ENCODE data around the gene NTM.

The NTM gene

DNA sequence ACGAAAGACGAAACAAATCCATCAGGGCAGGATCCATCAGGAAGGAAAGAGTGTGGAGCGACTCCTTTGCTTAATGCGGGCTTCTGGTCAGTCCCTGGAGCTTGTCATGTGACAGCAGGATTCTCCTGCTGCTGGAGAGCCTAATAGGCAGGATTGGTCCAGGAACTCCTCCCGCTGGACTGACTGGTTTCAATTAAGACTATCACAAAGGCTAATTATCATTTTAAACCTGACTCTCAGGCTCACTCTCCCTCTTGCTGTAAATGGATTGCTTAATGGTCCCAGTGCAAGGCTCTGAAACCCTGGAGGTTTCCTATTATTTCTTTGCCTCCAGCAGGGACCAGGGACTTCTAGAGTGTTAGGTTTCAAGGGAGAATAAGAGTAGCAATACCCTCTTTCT, 493.8 kb downstream of the NTM start:
- DNase-seq (ENCODE audit: low read depth in 2 of 2): no peak

DNA sequence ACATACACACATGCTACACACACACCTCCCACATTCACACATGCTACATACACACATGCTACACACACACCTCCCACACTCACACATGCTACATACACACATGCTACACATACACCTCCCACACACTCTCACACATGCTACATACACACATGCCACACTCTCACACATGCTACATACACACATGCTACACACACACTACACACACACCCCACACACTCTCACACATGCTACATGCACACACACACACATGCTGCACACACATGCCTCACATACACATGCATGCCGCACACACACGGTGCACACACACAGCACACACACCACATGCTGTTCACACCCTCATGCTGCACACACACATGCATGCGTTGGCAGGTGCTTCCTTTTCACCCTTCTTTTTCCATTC, 495.4 kb downstream of the NTM start:
- DNase-seq (ENCODE audit: low read depth in 2 of 2): no peak

DNA sequence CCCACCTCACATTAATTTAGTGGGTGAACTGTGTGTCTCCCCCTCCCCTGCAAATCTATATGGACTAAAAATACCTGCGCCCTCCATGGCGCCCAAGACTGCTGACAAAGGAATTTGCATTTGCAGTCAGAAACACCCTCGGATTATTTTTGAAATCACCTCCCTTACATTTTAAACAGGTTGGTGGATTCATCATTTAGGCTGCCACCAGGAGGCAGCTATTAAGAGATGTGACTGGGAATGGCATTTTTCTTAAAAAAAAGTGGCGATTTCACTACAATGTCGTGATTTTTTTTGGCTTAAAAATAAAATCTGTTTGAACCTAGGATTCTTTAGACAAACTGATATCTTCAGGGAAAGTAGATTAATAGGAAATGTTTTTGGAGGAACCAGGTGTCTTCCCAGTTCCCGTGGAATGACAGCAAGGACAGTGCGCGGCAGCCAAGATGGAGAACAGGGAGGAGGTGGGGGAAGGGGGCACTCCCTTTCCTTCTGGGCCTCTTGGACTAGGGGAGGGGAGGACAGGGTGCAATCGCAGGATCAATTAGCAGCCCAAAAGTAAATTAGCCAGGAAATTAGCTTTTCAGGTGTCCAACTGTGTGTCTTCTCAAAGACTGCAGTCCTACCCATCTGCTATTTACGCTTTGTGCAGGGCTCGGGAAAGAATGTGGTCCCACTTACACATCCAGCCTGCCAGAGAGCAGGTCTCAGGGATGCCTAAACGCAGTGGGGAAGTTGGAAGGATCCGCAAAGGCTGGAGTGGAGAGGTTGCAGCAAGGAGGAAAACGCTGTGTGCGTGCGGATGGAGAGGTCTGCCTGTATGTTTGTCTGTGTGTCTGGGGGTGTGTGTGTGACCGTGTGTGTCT, 496.4 kb downstream of the NTM start:
- DNase-seq (ENCODE audit: low read depth in 2 of 2): no peak

DNA sequence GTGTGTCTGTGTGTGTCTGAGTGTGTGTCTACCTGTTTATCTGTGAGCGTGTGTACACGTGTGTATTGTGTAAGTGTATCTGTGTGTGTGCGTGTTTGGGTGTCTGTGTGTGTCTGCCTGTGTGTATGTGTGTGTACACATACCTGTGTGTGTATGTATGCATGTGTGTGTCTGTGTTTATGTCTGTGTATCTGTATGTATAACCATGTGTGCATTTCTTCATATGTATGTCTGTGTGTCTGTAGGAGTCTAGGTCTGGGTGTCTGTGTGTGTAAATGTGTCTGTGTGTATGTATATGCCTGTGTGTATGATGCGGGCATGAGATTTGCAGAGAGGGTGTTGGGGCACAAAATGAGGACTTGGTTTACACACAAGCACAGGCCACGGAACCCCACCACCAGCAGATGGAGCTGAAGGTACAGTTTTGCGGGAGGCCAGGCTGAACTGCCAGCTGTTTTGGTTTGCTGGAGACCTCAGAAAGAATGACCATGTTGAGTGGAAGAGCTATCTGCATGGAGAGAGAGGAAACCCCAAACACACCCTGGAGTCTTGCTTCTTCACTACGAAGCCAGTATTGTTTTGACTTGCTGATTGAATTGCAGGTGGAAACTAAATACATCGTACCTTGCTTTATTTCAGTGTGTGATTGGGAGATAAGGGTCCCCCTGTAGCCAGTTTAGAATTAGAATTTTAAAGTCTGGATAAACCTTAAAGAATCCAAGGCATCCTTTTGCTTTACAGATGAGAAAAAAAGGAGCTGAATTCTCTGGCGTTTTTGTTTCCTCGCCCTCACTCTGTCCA, 497.2 kb downstream of the NTM start:
- no peak for DNase-seq (ENCODE audit: low read depth in 2 of 2)

DNA sequence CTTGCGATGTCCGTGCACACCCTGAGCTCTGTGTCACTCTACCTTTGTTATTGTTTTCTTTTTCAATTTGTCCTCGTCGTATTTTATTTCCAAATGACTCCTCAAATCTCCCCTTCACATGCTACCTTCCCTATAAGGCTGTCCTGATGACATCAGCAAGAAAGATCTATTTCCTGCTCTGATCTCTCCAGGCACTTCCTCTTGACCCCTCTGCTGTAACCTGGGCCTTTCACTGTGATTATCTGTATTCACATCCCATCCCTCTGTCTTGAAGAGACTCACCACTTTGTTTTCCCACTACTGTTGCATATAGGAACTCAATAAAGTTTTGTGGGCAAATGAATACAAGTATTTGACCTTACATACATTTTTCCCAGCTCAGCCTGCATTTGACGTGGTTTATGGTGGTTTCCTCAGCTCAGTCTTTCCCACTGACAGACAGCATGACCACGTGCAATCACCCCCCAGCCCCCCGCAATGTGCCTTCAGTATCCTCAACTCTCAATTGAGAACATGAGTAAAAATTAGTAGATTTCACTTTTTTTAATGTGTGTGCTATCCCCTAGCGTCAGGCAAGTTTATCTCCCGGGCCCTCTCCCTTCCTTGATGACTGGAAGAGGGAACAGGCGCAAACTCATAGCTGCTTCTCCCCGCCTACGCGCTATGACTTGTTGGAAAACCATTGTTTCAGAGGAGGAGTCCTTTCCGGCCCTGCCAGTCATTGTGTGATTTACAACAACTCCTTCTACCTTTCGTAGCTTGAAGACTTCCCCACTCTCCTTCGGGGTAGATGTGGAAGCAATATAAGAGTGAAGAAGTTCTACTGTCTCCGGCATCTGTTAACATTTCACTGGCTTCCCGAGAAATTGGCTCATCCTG, 498.5 kb downstream of the NTM start:
- DNase-seq (ENCODE audit: low read depth in 2 of 2): no peak

DNA sequence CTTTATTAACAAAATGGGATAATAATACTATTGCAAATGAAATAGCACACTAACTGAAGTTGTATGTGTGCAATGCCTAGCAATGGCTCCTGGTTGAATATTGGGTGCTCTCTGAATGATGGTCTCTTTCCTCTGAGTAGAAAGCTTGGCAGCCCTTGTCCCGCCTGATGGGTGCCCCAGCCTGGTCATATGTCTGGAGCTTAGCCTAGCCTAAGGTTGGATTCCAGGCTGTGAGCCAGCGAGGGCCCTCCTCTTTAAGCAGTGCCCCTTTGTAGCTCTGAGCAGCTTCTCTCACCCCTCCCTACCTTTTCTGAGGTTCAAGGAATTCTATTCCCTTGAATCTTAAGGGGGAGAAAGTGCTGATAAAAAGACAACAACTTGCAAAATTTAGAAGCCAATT, 499.9 kb downstream of the NTM start:
- no peak for DNase-seq (ENCODE audit: low read depth in 2 of 2)

DNA sequence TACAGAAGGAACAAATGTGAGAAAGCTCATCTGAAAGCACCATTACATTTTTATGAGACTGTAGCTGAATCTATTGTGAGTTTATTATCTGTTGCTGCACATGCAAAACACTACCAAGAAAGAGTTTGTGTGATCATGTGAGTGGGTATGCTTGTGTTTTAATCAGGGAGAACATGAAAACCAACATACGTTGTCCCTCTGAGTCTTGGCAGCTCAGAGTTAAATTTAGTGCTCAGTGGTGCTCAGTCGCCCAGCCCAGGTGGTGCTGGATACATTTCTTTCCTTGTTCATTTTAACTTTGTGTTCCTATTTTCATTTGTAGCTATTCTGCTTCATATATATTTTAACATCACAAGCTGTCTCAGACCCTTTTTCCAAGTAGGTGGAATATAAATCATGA, 500.6 kb downstream of the NTM start:
- DNase-seq (ENCODE audit: low read depth in 2 of 2): no peak

DNA sequence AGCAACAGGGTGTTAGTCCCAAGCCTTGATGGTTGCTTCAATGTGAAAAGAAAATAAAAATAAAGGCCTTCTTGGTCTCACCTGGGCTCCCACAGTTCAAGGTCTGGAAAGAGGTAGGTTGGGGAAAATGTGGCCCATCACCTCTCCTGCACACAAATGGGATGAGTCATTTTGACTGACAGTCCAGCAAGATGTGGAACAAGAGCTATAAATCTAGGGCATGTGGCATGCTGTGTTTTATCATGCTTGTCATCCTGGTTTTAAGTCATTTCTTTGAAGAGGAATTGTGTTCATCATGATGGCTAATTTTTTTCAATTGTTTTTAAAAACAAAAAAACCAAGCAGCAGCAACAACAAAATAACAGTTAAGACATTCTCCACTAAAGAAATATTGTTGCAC, 503.7 kb downstream of the NTM start:
- DNase-seq (ENCODE audit: low read depth in 2 of 2): no peak

DNA sequence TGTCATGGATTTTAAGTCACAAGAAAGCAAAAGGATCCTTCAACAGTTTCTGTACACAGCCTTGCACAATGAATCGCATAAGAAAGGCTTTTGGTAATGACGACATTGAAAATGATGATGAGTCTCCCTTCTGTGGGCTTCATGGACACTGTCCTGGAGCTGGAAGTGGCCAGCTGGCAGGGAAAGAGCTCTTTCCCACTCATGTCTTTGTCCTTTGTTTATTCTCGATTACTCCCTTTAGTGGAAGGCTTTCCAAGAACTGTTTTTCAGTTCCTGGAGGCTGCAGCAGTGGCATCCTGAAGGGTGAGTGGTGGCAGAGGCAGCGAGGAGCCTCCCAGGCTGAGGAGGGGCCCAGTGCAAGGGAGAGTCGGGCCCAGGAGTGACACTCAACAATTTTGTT, 505.2 kb downstream of the NTM start:
- no peak for DNase-seq (ENCODE audit: low read depth in 2 of 2)

DNA sequence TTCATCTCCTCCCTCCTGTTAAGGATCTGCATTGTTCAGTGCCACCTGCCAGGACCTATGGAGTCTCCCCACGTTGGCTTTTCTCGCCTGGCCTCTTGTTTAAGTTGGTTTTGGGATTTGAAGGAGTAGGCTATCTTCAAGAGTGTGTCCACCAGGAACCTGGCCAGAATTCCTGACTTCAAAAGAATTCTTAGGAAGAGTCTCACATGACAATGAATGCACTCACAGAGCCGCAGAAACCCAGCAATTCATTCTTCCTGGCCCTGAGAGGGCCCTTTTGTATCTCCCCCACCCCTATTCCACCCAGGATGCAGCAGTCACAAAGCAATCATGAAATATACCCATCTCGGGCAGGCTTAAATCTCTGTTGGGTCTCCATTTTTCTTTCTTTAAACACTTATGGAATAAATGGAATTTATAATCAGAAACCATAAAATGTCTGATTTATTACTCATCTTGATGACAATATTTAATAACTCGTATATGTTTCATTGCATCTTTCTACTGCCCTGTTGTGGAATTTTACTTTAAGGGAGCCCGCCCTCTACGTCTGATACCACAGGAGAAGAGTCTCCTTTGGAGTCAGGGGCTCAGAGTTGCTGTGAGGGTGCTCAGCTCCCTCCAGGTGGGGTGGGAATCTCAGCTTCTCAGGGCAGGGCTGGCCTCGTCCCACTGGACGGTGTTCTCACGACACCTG, 507.0 kb downstream of the NTM start:
- DNase-seq (ENCODE audit: low read depth in 2 of 2): no peak

DNA sequence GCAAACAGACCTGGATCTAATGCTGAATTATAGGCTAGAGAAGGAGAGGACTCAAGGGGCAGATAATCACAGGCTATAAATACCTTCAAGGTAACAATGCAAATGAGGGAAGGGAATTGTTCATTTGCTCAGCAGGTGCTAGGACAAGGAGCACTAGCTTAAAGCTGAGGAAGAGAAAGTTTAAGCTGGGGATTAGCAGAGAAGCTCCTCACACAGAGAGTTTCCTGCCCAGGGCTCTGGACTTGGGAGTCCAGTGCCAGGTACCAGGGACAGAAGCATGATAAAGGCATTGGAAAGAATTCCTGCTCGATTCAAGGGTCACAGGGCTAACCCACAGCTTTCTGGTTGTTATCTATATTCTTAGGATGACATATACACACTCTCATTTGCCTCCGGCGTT, 509.9 kb downstream of the NTM start:
- DNase-seq (ENCODE audit: low read depth in 2 of 2): no peak

DNA sequence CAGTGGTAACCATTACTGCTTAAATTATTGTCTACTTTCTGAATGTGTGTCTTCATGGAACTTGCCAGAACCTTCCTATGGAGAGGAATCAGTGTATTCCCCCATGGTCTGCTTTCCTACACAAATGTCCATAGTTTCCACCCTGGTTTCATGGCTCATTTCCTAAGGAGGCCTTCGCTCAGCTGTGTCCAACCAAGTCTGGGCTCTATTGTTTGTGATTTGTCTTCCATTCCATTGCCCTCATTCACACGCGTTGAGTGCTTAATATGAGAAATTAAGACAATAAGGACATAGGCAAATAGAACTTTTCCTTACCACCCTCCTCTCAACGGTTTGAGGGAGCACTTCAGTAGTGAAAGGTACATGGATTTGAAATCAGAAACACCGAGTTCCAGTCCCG, 510.6 kb downstream of the NTM start:
- DNase-seq (ENCODE audit: low read depth in 2 of 2): no peak

DNA sequence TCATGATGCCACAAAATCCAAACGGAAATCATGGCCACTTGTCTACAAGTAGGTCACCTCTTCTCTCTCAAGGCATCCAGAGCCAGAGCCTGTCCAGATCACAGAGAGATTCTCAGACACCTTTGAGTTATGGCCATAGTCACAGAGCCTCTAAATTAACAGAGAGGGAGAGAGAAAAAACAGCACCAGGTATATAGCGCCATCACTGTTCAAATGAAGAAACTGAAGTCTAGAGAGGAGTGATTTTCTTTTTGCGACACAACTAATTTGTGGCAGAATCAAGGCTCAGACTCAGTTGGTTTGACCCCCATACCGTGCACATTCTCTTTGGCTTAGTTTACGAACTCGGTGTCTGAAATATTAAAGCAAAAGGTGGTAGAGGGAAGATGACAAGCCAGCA, 512.9 kb downstream of the NTM start:
- DNase-seq (ENCODE audit: low read depth in 2 of 2): no peak

DNA sequence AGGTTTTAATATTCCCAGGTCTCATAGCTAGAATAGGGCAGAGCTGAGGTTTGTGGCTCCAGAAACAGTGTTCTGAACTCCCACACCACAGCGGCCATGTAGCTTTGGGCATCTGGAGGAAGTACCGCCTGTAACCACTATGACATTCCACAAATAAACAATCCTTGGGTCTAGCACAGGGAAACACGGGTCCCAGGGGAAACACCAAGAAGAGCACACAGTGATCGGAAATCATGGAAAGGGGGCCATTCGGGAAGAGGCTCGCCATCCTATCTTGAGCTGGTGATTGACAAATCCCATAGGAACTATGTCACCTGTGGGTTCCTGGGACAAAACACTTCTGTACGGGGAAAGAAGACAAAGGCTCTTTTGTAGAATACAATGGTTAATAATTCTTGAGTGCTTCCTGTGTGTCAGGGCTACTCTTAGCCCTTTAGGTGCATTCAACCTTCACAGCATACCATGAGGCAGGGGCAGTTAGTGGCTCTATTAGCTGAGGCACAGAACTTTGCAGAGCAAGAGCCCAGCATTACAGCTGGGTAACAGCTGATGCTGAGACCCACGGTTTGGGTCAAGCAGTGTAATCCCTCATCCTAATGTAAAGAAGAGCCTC, 514.2 kb downstream of the NTM start:
- no peak for DNase-seq (ENCODE audit: low read depth in 2 of 2)

DNA sequence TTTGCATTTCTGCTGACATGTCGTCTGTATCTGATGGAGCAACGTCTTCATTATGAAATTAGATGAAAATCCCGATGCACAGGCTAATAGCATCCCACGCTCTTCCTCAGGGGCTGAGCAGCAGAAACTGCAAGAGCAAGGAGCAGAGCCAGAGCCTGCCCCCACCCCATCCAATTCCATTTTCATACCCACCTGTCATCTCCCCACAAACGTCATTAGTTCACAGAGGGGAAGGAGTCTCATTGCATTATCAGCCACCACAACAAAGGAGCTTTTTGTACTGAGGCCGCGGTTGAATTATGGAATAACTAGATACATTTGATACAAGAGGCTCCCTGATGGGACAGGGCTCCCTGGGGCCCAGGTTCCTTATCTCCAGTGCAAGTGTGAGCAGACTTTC, 515.0 kb downstream of the NTM start:
- no peak for DNase-seq (ENCODE audit: low read depth in 2 of 2)

DNA sequence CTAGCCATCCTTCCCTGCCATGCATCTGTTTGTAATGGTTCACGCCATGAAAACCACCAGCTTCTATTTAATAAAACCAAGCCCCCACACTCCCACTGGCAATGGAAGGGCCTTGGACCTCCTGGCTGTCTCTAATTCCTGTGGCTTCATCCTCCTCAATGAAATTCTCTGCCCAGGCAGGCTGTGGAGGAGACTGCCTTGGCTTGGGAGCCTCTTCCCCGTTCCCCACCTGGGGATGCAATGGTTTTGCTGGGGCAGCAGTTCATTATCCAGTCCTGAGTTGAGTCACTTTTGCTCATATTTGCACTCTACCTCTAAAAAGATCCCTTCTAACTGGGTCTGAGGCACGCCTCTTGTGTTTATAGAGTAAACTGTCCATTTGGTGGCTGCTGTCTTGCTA, 515.8 kb downstream of the NTM start:
- no peak for DNase-seq (ENCODE audit: low read depth in 2 of 2)

DNA sequence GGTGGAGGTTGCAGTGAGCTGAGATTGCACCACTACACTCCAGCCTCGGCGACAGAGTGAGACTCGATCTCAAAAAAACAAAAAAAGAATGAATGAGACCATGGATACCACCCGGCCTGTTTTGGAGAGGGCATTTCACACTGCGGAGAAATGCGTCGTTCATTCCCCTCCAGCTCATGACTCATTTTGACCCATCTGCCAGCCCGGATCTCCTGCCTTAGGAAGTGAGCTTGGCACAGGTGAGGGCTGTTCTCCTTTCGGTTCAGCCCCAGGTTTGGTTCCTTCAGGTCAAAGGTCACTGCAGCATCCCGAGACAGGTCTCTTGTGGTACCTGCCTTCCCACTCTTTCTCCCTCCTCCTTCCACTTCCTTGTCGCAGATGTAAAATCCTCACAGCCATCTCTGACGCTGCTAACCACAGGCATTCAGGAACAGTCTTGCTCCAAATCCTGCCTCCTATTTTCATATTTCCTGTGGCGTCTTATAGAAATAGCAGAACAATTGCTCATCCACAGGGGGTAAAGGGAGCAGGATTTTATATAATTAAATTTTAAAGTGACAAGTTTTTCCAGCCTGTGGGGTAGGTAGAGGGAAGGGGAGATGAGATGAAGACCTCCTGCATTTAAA, 517.9 kb downstream of the NTM start:
- no peak for DNase-seq (ENCODE audit: low read depth in 2 of 2)

DNA sequence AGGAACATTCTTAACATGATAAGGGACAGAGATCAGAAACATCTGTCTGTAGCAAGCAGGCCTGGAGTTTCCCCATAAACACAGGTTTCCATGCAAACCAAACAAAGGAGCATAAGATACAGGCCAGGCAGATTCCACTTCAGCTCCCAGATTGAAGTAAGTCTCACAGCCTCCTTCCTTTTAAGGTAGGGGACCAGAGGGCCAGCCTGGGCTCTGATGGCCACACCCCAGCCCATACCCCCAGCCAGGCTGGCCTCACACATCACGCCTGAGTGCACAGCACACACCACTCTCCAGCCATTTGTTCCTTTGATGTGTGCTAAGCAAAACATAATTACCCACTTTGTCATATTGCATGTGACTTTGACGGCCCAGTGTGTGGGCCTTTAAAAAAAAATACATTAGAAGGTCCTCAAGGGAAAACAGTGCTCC, 518.7 kb downstream of the NTM start:
- no peak for DNase-seq (ENCODE audit: low read depth in 2 of 2)

DNA sequence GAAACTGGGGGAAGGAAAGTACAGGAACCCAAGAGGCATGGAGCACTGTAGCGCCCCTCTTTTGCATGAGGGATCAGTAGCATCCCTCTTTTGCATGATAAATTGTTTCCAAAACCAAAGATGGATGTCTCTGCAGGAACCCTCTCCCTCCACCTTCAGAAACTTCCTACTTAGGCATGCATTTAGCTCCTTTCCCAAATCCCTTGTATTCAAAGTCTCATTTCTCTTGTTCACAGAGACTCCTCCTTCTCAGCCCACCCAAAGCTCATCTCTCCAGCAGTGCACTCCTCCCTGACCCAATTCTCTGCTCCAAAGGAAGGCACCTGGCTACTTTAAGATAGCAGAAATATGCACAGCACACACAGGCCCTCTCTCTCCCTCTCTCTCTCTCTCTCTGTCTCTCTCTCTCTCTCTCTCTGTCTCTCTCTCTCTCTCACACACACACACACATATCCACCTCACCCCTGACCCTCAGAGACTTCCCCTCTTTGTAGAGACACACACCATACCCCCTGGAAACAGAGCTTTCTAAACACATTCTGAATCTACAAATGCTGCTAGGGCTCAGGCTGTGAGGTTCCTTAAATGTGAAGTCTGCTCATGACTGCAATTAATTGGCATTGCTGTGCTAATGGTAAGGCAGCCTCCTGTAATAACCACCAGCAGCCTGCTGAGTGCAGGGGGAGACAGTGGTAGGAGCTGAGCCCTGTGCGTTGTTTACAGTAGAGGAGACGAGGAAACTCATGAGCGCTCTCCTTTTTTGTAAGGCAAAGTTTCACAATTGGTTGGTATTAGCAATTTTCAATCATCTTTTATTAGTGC, 519.6 kb downstream of the NTM start:
- DNase-seq (ENCODE audit: low read depth in 2 of 2): no peak
